Measurements from ENCODE around the gene ARHGAP26.

DNA sequence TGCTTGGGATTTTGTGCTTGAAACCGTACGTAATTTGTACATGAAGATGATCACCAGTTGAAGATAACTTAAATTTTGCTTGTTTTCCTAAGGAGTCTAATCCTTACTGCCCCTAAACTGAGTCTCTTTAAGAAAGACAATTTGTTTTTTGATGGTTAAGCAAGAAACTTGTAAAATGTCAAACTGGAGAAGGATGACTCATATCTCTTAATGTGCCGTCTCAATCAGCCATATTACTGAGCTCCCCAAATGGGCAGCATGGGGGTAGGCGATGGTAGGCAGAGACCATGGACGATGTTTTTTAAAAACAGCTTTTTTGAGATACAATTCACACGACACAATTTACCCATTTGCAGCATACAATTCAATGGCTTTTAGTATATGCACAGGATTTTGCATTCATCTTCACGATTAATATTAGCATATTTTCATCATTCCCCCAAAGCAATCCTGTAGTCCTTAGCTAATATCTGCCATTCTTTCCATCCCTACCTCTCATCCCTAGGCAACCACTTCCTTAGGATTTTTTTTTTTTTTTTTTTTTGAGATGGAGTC lies 14.3 kb downstream of the ARHGAP26 start:
- TF ChIP-seq, protein P1, sequence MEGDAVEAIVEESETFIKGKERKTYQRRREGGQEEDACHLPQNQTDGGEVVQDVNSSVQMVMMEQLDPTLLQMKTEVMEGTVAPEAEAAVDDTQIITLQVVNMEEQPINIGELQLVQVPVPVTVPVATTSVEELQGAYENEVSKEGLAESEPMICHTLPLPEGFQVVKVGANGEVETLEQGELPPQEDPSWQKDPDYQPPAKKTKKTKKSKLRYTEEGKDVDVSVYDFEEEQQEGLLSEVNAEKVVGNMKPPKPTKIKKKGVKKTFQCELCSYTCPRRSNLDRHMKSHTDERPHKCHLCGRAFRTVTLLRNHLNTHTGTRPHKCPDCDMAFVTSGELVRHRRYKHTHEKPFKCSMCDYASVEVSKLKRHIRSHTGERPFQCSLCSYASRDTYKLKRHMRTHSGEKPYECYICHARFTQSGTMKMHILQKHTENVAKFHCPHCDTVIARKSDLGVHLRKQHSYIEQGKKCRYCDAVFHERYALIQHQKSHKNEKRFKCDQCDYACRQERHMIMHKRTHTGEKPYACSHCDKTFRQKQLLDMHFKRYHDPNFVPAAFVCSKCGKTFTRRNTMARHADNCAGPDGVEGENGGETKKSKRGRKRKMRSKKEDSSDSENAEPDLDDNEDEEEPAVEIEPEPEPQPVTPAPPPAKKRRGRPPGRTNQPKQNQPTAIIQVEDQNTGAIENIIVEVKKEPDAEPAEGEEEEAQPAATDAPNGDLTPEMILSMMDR (IDR thresholded peaks at IDR 0.05; ENCODE audit: low read length) = no peak
- TF ChIP-seq EZH2 (IDR thresholded peaks at IDR 0.05; ENCODE audit: borderline replicate concordance, low read length) = no peak
